ENCODE results near the gene CFD.

DNA sequence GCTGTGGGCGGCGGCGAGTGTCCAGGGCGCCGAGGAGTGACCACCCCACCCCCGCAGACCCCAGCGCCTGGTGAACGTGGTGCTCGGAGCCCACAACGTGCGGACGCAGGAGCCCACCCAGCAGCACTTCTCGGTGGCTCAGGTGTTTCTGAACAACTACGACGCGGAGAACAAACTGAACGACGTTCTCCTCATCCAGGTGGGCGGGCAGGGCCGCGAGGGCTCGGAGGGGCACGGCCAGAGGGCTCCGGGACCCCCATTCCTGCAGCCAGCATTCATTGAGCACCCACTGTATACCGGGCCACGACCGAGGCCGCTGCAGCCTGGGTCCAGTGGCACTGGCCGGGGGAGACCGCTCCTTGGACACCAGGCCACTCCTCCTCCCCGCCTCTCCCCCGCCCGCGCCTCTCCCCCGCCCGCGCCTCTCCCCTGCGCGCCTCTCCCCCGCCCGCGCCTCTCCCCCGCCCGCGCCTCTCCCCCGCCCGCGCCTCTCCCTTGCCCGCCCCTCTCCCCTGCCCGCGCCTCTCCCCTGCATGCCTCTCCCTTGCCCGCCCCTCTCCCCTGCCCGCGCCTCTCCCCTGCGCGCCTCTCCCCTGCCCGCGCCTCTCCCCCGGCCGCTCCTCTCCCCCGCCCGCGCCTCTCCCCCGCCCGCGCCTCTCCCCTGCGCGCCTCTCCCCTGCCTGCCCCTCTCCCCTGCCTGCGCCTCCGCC lies 15.5 kb upstream of the CFD start:
- TF ChIP-seq CTCF (IDR thresholded peaks at IDR 0.05) (no peak), POLR2A (IDR thresholded peaks at IDR 0.05) (no peak)
